Astrocyte (in vitro differentiated cells and primary cell): Measurements from ENCODE around the gene ORM1. TPM values are rescaled to one million over a fixed set of nuclear protein-coding genes. Genes with fewer than 3 reads are reported as not detected.

ENCODE experiments used
- DNase-seq: peaks from one replicate; pipeline ENCODE4 v3.0.0-alpha.2; 2010; ENCODE audit warnings: low read depth
- FAIRE-seq: peaks from 2 replicates; lab custom pipeline; 2011; peaks lifted over from hg19 to GRCh38; lab: Jason Lieb, UNC
- H2AFZ ChIP-seq: 2 replicates; pipeline ENCODE4 v1.6.0; 2012; ENCODE audit warnings: low read depth, low read length, inconsistent platforms
- H3K27ac ChIP-seq: 2 replicates; pipeline ENCODE4 v1.5.1; 2011; ENCODE audit warnings: low read depth, low read length, inconsistent platforms
- H3K27me3 ChIP-seq: 2 replicates; pipeline ENCODE4 v1.6.0; 2011; ENCODE audit warnings: low read length, inconsistent platforms; ENCODE audit not compliant: insufficient read depth
- H3K36me3 ChIP-seq: 2 replicates; pipeline ENCODE4 v1.5.1; 2011; ENCODE audit warnings: low read length, inconsistent platforms; ENCODE audit not compliant: insufficient read depth
- H3K4me1 ChIP-seq: 2 replicates; pipeline ENCODE4 v1.5.1; 2011; ENCODE audit warnings: low read length, inconsistent platforms; ENCODE audit not compliant: insufficient read depth
- H3K4me2 ChIP-seq: 2 replicates; pipeline ENCODE4 v1.6.0; 2012; ENCODE audit warnings: low read length, inconsistent platforms
- H3K4me3 ChIP-seq: 2 replicates; pipeline ENCODE4 v1.5.1; 2011; ENCODE audit warnings: low read depth, mild to moderate bottlenecking, low read length, inconsistent platforms; ENCODE audit not compliant: insufficient read depth
- H3K79me2 ChIP-seq: 2 replicates; pipeline ENCODE4 v1.6.0; 2012; ENCODE audit warnings: mild to moderate bottlenecking, low read length, inconsistent platforms; ENCODE audit not compliant: insufficient read depth
- H3K9ac ChIP-seq: 2 replicates; pipeline ENCODE4 v1.6.0; 2012; ENCODE audit warnings: mild to moderate bottlenecking, low read length, inconsistent platforms
- H3K9me3 ChIP-seq: 2 replicates; pipeline ENCODE4 v1.5.1; 2012; ENCODE audit warnings: low read depth, mild to moderate bottlenecking, low read length, inconsistent platforms; ENCODE audit not compliant: insufficient read depth
- H4K20me1 ChIP-seq: 2 replicates; pipeline ENCODE4 v1.6.0; 2012; ENCODE audit warnings: low read length, inconsistent platforms; ENCODE audit not compliant: insufficient read depth
- H3K27ac Mint-ChIP-seq: one replicate; pipeline ENCODE4 v1.8.0; 2021; ENCODE audit warnings: mild to moderate bottlenecking, mixed read lengths; ENCODE audit not compliant: unreplicated experiment
- H3K27me3 Mint-ChIP-seq: one replicate; pipeline ENCODE4 v1.8.0; 2021; ENCODE audit warnings: low read depth, mixed read lengths; ENCODE audit not compliant: unreplicated experiment
- H3K36me3 Mint-ChIP-seq: one replicate; pipeline ENCODE4 v1.8.0; 2021; ENCODE audit warnings: low read depth, mixed read lengths; ENCODE audit not compliant: unreplicated experiment
- H3K4me1 Mint-ChIP-seq: one replicate; pipeline ENCODE4 v1.8.0; 2021; ENCODE audit warnings: low read depth, mixed read lengths; ENCODE audit not compliant: unreplicated experiment
- H3K4me3 Mint-ChIP-seq: one replicate; pipeline ENCODE4 v1.8.0; 2021; ENCODE audit warnings: mild to moderate bottlenecking, moderate library complexity, mixed read lengths; ENCODE audit not compliant: unreplicated experiment
- H3K9me3 Mint-ChIP-seq: one replicate; pipeline ENCODE4 v1.8.0; 2021; ENCODE audit warnings: mild to moderate bottlenecking, mixed read lengths; ENCODE audit not compliant: unreplicated experiment
- CTCF ChIP-seq: IDR thresholded peaks from 2 replicates; pipeline ENCODE4 v1.5.1; 2011; ENCODE audit warnings: low read depth, mild to moderate bottlenecking, inconsistent platforms, low read length, moderate library complexity; ENCODE audit not compliant: insufficient read depth
- EZH2 ChIP-seq: IDR thresholded peaks from 2 replicates; pipeline ENCODE4 v1.6.1; 2012; ENCODE audit warnings: mild to moderate bottlenecking, low read length, inconsistent platforms; ENCODE audit not compliant: insufficient read depth
- total RNA-seq: library from RNA; stranded (reverse); gene quantifications from 2 replicates; pipeline ENCODE4 v1.2.1, GENCODE V29; 2021

ORM1 gene
- total RNA-seq, 1 donor from 2014 or later, result not detected

DNA sequence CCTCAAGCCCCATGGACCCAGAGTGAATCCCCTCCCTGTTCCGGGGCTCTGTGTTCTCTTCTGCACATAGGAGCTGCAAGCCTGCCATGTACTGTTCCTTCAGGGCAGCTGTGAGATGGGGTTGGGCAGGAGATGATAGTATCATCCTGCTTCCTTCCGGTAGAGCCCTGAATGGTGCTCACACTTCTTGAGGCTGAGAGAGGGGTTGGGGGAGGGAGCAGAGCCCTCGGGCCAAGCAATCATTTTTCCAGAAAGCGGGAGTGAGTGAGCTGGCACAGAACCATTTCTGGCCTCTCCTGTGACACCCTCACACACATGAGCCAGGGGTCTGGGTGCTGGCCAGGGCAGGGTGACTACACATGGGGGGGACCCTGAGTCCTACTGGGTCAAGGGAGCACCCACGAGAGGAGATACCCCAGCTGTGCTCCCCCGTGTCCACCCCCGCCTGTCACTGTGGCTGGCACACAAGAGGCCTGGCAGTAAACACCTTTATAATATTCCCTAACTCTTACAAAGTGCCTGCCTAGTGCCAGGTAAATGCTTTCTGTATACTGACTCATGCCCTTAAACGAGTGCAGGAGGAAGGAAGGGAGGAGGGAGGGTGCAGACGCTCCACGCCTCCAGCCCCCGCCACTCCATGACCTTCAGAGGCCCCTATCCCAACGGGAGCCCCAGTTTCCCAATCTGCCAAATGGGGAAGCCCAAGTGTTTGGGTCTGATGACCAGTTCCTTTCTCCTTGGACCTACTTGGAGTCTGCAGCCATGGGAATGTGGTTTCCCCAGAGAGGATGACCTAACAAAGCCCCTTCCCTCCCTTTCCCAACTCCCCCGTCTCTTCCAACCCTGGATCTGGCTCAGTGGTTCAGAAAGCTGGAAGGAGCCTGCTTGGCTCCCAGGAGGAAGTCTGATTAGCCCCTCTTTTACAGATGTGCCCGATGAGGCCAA lies 49.3 kb downstream of the ORM1 start:
- Histone ChIP-seq H3K9ac (no peak overlapping the region), H3K27ac (no peak overlapping the region), H3K9me3 (no peaks in the 10 kb centered on the region), H3K4me2 (no peak overlapping the region), H3K79me2 (no peaks in the 10 kb centered on the region), H3K4me1 (peaks cover 4% of the 10 kb centered on the region), H2AFZ (no peak overlapping the region), H4K20me1 (peaks cover 6% of the 10 kb centered on the region), H3K4me3 (no peak overlapping the region), H3K36me3 (peaks cover 2% of the 10 kb centered on the region), H3K27me3 (no peaks in the 10 kb centered on the region)
- H3K36me3 Mint-ChIP-seq, result peaks cover 27% of the 10 kb centered on the region
- peaks cover 1% of the 10 kb centered on the region for H3K9me3 Mint-ChIP-seq
- no peak overlapping the region for H3K27ac Mint-ChIP-seq
- H3K4me3 Mint-ChIP-seq, result no peak overlapping the region
- no peak for TF ChIP-seq EZH2
- no peak for TF ChIP-seq CTCF
- peaks cover 4% of the 10 kb centered on the region for H3K4me1 Mint-ChIP-seq
- FAIRE-seq (no peak), DNase-seq (peak; percentile 20)
- H3K27me3 Mint-ChIP-seq, result no peaks in the 10 kb centered on the region

- FAIRE-seq, result no peak
- peaks cover 24% of the 10 kb centered on the region for H3K36me3 Mint-ChIP-seq
- H3K4me3 Mint-ChIP-seq, result no peak overlapping the region
- Histone ChIP-seq H3K4me1 (peaks cover 4% of the 10 kb centered on the region), H3K4me3 (no peak overlapping the region), H4K20me1 (peaks cover 10% of the 10 kb centered on the region), H3K9me3 (no peaks in the 10 kb centered on the region), H3K9ac (no peak overlapping the region), H3K4me2 (no peak overlapping the region), H2AFZ (no peak overlapping the region), H3K27ac (no peak overlapping the region), H3K36me3 (peaks cover 2% of the 10 kb centered on the region), H3K79me2 (no peaks in the 10 kb centered on the region), H3K27me3 (no peaks in the 10 kb centered on the region)
- TF ChIP-seq CTCF (no peak), EZH2 (no peak)
- no peak for DNase-seq
- H3K9me3 Mint-ChIP-seq, result peaks cover 1% of the 10 kb centered on the region
- peaks cover 4% of the 10 kb centered on the region for H3K4me1 Mint-ChIP-seq
- no peaks in the 10 kb centered on the region for H3K27me3 Mint-ChIP-seq
- H3K27ac Mint-ChIP-seq, result no peak overlapping the region
Measured at GRCh38 chr9:114372921-114373448, 50.1 kb downstream of the ORM1 start.
